Activated T-cell treated with anti-CD3 and anti-CD28 coated beads for 24 hours (primary cell): Measurements from ENCODE around the gene SLC66A2.

ENCODE experiments used
- DNase-seq: peaks from one replicate; pipeline ENCODE4 v3.0.0-alpha.2; 2020; ENCODE audit warnings: low read depth

The SLC66A2 gene

GRCh38 chr18:79919089-79919488 lies 32.4 kb downstream of the SLC66A2 start:
- DNase-seq, result no peak

DNA sequence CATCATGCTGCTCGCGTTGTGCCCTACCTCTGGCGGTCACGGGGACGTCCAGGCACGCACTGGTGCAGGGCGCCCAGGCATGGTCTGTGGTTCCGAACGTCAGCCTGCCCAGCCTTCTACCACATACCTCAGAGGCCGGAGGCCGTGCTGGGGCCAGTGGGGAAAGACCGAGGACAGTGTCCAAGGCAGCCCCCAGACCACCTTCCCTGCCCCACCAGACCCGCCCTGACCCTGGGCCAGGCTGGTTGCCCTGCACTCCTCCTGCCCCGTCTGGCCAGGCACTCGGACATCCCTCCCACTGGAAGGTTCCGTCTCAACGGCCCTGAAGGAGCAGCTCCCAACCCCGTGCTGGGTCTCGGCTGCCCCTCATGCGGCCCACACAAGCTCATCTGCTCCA lies 32.8 kb downstream of the SLC66A2 start:
- DNase-seq, result no peak

DNA sequence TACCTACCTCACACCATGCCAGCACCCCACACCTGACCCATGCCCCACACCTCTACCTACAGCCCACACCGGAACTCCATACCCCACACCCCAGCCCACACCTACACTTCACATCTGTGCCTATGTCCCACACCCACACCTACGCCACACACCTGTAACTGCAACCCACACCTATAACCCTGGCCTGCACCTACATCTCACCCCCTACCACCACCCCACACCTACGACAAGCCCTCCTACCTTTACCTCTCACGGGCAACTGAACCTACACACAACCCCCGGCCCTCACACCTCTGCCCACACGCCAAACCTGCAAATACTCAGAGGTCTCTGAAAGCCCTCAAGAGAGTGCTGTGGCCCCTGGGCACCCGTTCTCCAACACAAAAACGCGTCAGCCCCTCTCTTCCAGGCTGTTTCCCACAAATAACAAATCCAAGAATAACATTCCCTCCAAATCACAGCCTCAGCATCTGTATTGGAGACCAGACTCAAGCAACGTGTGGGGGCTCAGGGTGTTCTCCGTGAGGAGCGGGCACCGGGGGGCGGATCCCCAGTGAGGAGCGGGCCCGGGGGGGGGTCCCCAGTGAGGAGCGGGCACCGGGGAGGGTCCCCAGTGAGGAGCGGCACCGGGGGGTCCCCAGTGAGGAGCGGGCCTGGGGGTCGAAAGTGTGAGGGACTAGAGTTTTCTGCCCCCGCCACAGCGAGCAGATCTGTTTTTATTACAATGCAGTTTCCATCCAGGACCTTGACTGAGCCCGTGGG lies 33.4 kb downstream of the SLC66A2 start:
- no peak for DNase-seq

- no peak for DNase-seq
Observed at GRCh38 chr18:79917169-79917852, 34.1 kb downstream of the SLC66A2 start.

DNA sequence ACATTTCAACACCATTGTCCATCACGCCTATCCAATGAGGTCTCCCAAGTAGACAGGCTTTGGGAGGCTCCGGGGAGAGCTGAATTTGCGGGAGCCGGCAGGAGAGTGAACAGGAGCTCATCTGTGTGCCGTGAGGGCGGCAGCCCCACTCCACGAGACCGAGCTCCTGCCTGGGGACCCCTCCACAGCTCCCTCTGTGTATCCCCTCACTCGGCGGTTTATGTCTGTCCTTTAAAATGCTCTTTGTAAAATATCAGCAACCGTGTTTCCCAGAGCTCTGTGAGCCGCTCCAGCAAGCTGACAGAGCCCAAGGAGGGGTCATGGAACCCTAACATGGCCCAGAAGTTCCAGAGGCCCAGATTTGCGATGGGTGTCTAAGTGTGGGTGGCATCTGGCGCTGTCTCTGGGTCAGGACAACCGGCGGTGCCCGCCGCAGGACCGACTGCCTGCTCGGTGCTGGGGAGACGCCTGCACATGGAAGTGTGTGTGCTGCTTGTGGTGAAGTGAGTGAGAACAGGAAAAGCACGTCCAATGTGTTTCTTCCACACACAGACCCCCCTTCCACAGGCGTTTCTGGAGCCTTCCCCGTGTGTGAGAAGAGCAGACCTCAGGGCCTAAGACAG lies 34.8 kb downstream of the SLC66A2 start:
- DNase-seq, result no peak

DNA sequence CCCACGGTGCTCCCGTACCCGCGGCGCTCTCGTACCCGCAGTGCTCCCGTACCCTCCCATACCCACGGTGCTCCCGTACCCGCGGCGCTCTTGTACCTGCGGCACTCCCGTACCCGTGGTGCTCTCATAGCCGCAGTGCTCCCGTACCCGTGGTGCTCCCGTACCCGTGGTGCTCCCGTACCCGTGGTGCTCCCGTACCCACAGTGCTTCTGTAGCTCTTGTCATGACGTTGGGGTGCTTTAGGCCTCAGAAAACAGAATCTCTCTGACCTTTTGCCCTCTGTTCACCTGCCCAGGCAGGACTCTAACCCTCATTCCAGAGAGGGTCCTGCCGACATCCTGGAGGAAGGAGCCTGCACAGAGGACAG lies 35.3 kb downstream of the SLC66A2 start:
- no peak for DNase-seq

GRCh38 chr18:79915161-79916127 lies 36.0 kb downstream of the SLC66A2 start:
- no peak for DNase-seq

- no peak for DNase-seq
Observed at GRCh38 chr18:79914614-79915160, 36.8 kb downstream of the SLC66A2 start.

GRCh38 chr18:79912994-79913831 lies 38.2 kb downstream of the SLC66A2 start:
- no peak for DNase-seq

DNA sequence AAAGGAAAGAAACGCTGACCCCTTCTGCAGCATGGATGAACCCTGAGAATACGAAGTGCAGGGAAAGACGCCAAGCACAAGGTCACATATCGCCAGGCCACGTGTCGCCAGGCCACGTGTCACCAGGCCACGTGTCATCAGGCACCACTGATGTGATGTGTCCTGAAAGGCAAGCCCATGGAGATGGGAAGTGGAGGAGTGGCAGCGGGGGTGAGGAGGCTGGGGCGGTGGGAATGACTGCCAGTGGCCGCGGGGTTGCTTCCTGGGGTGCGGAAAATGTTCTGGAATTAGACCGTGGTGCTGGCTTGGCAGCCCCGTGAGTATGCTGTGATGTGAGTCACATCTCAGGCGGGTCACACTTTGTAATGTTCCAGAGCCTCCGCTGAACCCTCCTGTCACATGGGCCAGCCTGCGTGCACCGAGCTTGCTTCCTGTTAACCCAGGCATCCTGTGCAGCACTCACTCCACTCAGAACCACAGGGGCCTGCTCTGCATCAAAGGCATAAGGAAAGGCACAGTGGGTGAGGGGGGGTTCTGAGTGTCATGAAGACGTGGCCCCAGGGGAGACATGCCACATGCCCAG lies 39.0 kb downstream of the SLC66A2 start:
- peak; percentile 16 for DNase-seq

- DNase-seq, result no peak
Observed at GRCh38 chr18:79911344-79912270, 39.8 kb downstream of the SLC66A2 start.

- no peak for DNase-seq
Observed at GRCh38 chr18:79910563-79911343, 40.7 kb downstream of the SLC66A2 start.

DNA sequence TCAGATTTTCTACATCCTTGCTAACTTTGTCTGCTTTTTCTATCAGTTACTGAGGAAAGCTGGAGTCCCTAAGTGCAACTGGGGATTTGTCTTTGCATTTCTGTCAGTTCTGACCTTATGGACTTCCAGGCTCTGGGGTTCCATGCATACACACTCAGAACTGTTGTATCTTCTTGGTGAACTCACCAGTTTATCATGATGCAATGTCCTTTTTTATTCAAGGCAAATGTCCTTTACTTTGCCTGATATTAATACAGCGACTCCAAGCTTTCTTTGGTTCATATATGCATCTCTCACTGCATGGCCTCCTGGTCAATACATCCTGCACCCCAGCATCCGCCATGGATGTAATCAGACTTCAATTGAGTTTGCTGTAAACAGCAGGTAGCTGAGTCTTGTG lies 44.7 kb downstream of the SLC66A2 start:
- no peak for DNase-seq

DNA sequence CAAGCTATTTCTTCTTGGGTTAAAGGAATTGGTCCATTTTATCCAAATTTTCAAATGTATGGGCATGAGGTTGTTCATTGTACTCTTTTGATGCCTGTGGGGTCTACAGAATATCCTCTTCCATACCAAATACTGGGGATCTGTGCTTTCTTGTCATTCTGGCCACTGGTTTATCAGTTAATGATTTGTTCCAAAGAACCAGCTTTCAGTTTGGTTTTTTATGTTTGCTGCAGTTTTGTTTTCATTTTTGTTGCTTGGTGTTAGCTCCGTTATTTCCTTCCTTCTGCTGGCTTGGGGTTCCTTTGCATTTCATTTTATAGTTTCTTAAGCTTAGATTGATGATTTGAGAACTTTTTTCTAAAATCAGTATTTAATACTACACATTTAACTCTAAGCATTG lies 45.5 kb downstream of the SLC66A2 start:
- no peak for DNase-seq

GRCh38 chr18:79905389-79905911 lies 46.0 kb downstream of the SLC66A2 start:
- no peak for DNase-seq

DNA sequence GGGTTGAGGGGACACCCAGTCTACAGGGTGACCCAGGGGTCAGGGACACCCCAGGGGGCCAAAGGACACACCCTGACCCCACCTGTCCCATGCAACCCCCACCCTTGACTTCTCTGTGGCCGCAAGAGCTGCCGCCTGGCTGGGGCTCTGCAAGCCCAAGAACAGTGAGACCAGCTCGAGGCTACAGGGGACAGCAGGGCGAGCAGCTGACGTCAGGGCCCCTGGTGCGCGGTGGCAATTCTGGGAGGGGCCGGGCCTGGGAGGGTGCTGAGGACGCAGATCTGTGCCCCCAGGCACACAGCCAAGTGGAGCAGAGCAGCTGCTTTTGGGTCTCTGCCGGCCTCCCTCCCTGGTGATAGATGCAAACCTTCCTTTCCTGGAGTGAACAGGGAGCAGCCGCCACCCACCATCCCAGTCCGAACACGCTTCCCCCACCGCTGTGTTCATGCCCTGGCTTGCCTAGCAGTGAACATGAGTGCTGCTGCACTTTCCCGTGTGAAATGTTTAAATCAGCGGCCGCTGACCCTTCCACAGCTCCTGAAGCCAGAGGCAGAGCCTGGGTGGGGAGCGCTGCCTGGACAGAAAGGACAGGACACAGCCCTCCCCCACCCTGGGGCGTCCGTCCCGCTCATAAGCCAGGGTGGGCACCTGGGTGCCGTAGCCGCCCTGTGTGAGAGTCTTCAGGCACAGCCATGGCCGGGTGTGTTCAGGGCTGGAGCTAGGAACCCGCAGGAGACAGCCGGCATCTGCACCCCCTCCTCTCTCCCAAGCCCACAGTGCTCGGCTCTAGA lies 46.9 kb downstream of the SLC66A2 start:
- DNase-seq, result no peak

DNA sequence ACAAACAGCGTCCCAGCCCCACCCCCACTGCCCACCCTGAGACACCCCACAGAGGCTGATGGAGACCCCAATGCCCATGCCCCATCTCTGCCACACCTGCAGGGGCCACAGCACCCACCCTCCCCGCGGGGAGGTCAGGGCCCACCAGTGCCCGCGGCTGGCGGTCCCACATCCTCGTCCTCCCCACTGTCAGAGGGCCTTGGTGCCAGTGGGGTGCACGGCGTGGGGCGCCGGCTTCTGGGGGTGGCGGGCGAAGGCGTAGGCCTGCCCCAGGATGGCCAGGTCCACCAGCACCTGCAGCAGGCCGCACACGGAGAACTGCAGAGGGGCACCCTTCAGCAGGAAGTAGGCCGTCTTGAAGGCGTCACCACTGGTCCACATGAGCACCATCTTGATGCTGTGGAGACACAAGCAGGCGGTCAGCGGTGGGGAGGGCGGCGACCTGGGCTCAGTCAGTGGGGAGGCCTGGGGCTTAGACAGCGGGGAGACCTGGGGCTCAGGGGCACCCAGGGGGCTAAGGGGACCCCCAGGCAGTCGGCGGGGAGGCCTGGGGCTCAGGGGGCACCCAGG lies 47.6 kb downstream of the SLC66A2 start:
- no peak for DNase-seq
